Measurements from ENCODE around the gene TOP3B. TPM values are rescaled to one million over a fixed set of nuclear protein-coding genes. Genes with fewer than 3 reads are reported as not detected.

The TOP3B gene
- total RNA-seq, 1 experiment from 2014 or later, result 23.9 TPM

- Histone ChIP-seq H3K36me3 (ENCODE audit: low read depth) (no peaks in the 10 kb centered on the region), H3K27me3 (ENCODE audit: insufficient read depth, low read depth) (peaks cover 58% of the 10 kb centered on the region), H3K27ac (no peak overlapping the region), H3F3A (ENCODE audit: insufficient read depth, low read depth) (no peaks in the 10 kb centered on the region), H3K4me1 (replicated peaks; ENCODE audit: insufficient read depth) (no peaks in the 10 kb centered on the region), H3K79me2 (ENCODE audit: low read depth) (no peaks in the 10 kb centered on the region), H3K9me3 (ENCODE audit: insufficient read depth, low read depth) (no peaks in the 10 kb centered on the region), H3K4me2 (no peak overlapping the region), H2AFZ (no peak overlapping the region), H3K4me3 (no peak overlapping the region), H4K20me1 (ENCODE audit: insufficient read depth) (no peaks in the 10 kb centered on the region), H3K9me2 (ENCODE audit: insufficient read depth) (no peaks in the 10 kb centered on the region)
- intact Hi-C loops (cut with micrococcal nuclease; ENCODE audit: unreplicated experiment), result no loop called here
- no TSS peak for BruUV-seq (replicated peaks)
- ChIA-PET CTCF (no interaction called here), POLR2A (ENCODE audit: unreplicated experiment) (no interaction called here)
- no peak for DNase-seq
- TF ChIP-seq EZH2 (IDR thresholded peaks at IDR 0.05; ENCODE audit: low read depth) (no peak), CTCF (conservative IDR thresholded peaks at IDR 0.05) (no peak)
These were observed 31.7 kb upstream of the TOP3B start for GRCh38 chr22:22014285-22014659.

DNA sequence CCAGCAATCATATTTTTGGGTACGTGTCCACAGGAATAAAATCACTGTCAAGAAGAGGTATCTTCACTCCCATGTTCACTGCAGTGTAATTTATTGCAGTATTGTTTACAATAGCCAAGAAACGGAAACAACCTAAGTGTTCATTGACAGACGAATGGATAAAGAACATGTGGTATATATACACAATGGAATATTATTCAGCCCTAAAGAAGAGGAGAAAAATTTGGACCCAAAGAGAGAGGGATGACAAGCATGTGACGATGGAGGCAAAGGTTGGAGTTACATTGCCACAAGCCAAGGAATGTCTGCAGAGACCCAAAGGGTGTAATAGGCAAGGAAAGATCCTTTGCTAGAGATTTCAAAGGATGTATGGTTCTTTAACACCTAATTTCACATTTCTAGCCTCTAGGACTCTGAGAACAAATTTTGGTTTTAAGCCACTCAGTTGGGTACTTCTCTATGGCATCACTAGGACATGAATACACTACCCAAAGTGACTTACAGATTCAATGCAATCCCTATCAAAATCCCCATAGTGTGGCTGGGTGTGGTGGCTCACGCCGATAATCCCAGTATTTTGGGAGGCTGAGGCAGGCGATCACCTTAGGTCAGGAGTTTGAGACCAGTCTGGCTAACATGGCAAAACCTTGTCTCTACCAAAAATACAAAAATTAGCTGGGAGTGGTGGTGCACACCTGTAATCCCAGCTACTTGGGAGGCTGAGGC is 31.1 kb upstream of the TOP3B start:
- DNase-seq, result no peak
- H3K27ac ChIP-seq, result no peak overlapping the region
- H3K36me3 ChIP-seq (ENCODE audit: low read depth), result no peaks in the 10 kb centered on the region
- intact Hi-C loops (cut with micrococcal nuclease; ENCODE audit: unreplicated experiment), result no loop called here
- no peaks in the 10 kb centered on the region for H3K9me2 ChIP-seq (ENCODE audit: insufficient read depth)
- TF ChIP-seq EZH2 (IDR thresholded peaks at IDR 0.05; ENCODE audit: low read depth) (no peak), CTCF (conservative IDR thresholded peaks at IDR 0.05) (no peak)
- H3F3A ChIP-seq (ENCODE audit: insufficient read depth, low read depth), result no peaks in the 10 kb centered on the region
- H3K4me1 ChIP-seq (replicated peaks; ENCODE audit: insufficient read depth), result no peaks in the 10 kb centered on the region
- no peaks in the 10 kb centered on the region for H4K20me1 ChIP-seq (ENCODE audit: insufficient read depth)
- H3K79me2 ChIP-seq (ENCODE audit: low read depth), result no peaks in the 10 kb centered on the region
- H3K4me3 ChIP-seq, result no peak overlapping the region
- no peak overlapping the region for H2AFZ ChIP-seq
- no peak overlapping the region for H3K4me2 ChIP-seq
- ChIA-PET CTCF (no interaction called here), POLR2A (ENCODE audit: unreplicated experiment) (interaction anchor here (0.6 kb wide), 1 partner anchor 260 kb away, joined by 8 read pairs; no protein-coding TSS in a partner anchor)
- BruUV-seq (replicated peaks), result no TSS peak
- H3K27me3 ChIP-seq (ENCODE audit: insufficient read depth, low read depth), result peaks cover 63% of the 10 kb centered on the region
- H3K9me3 ChIP-seq (ENCODE audit: insufficient read depth, low read depth), result no peaks in the 10 kb centered on the region

DNA sequence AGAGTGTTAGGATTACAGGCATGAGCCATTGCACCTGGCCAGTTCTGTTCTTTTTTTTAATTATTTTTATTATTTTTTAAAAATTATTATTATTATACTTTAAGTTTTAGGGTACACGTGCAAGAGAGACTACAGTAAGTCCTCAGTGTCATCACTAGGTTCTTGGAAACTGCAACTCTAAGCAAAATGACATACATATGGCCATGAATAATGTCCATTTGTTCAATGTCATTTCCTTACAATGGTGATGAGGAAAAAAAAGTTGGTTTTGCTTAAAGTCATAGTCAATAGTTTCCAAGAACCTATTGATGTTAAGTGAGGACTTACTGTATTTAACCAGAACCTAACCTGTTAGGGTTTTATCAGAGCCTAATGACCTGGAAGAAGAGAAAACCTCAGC is 29.4 kb upstream of the TOP3B start:
- BruUV-seq (replicated peaks), result no TSS peak
- CTCF ChIA-PET, result no interaction called here
- intact Hi-C loops (cut with micrococcal nuclease; ENCODE audit: unreplicated experiment), result no loop called here

More for the DNA sequence above, 29.4 kb upstream of the TOP3B start:
- no peaks in the 10 kb centered on the region for H4K20me1 ChIP-seq (ENCODE audit: insufficient read depth)
- no peak for DNase-seq
- H3K27ac ChIP-seq, result no peak overlapping the region
- H3K79me2 ChIP-seq (ENCODE audit: low read depth), result no peaks in the 10 kb centered on the region
- H3K9me2 ChIP-seq (ENCODE audit: insufficient read depth), result no peaks in the 10 kb centered on the region
- H3K4me1 ChIP-seq (replicated peaks; ENCODE audit: insufficient read depth), result no peaks in the 10 kb centered on the region
- no peaks in the 10 kb centered on the region for H3F3A ChIP-seq (ENCODE audit: insufficient read depth, low read depth)
- no peaks in the 10 kb centered on the region for H3K9me3 ChIP-seq (ENCODE audit: insufficient read depth, low read depth)
- POLR2A ChIA-PET (ENCODE audit: unreplicated experiment), result no interaction called here
- no peaks in the 10 kb centered on the region for H3K36me3 ChIP-seq (ENCODE audit: low read depth)
- no peak overlapping the region for H3K4me2 ChIP-seq
- TF ChIP-seq CTCF (conservative IDR thresholded peaks at IDR 0.05) (no peak), EZH2 (IDR thresholded peaks at IDR 0.05; ENCODE audit: low read depth) (no peak)
- H2AFZ ChIP-seq, result no peak overlapping the region
- peaks cover 63% of the 10 kb centered on the region for H3K27me3 ChIP-seq (ENCODE audit: insufficient read depth, low read depth)
- H3K4me3 ChIP-seq, result no peak overlapping the region

All from PC-9 (cell line).